GM19395 (cell line): Measurements from ENCODE around the gene PHLDB2.
A peak's percentile ranks its signal among the peaks of the same experiment; 100 is the strongest.

Experiments used
- ATAC-seq: cut with Tn5 transposase; IDR thresholded peaks from one replicate; pipeline ENCODE4 v1.9.1; 2021; ENCODE audit warnings: mild to moderate bottlenecking, moderate library complexity; ENCODE audit not compliant: unreplicated experiment

Gene PHLDB2

DNA sequence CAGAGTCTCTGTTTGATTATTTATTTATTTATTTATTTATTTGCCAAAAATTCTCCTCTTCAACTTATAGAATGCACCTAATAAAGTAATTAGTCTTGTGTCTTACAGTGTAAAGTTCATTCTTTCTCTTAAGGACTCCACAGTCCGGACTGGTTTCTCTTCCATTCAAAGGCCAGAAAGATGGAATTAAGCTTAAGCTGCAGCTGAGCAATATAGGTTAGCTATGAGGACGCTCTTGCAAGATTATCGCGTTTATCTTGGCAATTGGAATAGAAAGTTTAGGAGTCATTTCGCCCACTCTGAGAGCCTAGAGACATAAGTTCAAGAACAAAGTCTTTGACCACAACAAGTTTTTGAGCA lies 154.7 kb downstream of the PHLDB2 start:
- ATAC-seq = peak; percentile 28

DNA sequence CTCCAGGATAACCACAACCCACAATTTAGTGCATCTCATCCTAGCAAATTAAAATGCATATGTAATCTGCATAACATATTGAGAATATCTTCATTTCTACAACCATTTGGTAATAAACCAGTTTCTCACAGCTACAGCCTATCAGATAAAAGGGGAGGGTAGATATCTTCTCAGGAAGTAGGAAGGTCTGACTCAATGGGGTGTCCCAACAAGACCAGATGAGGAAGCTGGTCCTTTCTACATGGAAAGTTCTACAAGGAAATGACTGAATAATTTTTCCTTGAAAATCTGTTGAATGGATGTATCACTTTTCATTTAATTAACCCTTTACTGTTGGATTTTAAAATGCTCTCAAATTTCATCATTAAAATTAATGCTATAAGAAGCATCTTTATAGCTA lies 158.0 kb downstream of the PHLDB2 start:
- no peak for ATAC-seq

DNA sequence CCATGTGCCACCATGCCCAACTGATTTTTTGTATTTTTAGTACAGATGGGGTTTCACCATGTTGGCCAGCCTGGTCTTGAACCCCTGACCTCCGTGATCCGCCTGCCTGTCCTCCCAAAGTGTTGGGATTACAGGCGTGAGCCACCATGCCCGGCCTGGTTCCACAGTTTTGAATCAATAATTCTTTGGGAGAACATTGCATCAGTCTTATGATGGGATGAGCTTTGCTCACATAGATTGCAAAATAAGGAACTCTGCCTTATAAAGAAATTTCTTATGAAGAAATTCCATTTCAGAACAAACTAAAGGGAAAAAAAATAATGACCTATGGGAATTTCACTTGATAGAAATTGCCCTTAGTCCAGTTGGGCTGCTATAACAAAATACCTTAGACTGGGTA lies 159.6 kb downstream of the PHLDB2 start:
- no peak for ATAC-seq

DNA sequence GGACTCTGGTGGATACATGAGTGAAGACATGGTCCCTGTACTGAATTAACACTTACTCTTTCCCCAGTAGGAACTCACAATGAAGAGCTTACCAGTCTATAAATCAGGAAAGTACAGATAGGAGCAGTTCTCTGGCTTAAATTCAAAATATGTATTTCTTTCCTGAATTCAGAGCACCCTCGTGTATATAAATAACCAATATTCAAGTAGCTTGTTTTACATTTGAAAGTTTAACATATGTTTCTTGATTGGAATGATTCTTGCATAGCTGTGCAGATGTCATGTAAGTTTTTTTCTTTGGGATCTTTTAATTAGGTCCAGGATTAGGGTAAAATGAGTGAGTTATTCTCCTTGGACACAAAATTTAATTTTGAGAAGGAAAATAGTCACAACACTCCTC lies 160.7 kb downstream of the PHLDB2 start:
- no peak for ATAC-seq

DNA sequence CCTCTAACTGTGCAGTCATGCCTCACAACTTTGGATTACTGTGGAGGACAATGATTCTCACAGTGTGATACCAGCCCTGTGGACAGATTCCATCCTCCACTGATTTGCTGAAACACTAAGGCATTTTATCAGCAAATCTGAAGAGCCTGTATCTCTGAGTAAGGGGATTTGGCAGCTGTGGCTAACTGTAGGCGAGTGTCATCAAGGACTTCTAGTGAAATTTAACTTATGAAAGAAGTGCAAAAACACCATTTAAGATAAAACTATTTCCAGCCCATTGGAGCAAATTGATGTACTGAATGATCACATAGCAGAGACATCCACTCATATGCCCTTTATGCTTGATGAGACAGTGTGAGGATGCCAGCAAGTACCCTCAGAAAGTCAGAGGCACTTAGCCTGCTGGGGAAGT lies 161.6 kb downstream of the PHLDB2 start:
- ATAC-seq = no peak
